Hepatocyte (in vitro differentiated cells): ENCODE data around the gene C1QTNF4.

ENCODE experiments used
- EZH2 ChIP-seq: fragments of 200-600 bp; sonication (generic); IDR thresholded peaks from 2 replicates; pipeline ENCODE4 v1.6.1; 2016; ENCODE audit warnings: antibody characterized with exemption, mild to moderate bottlenecking, borderline replicate concordance
- EZH2phosphoT487 ChIP-seq: fragments of 200-600 bp; sonication (generic); IDR thresholded peaks from one replicate; pipeline ENCODE4 v1.6.1; 2018; ENCODE audit warnings: antibody characterized with exemption, mild to moderate bottlenecking, low read depth, moderate library complexity; ENCODE audit not compliant: unreplicated experiment, severe bottlenecking
- TF ChIP-seq, protein P1 (sequence below): fragments of 200-600 bp; sonication (generic); IDR thresholded peaks from 2 replicates; pipeline ENCODE4 v1.5.1; 2016; ENCODE audit warnings: antibody characterized with exemption, mild to moderate bottlenecking; ENCODE audit not compliant: poor library complexity

DNA sequence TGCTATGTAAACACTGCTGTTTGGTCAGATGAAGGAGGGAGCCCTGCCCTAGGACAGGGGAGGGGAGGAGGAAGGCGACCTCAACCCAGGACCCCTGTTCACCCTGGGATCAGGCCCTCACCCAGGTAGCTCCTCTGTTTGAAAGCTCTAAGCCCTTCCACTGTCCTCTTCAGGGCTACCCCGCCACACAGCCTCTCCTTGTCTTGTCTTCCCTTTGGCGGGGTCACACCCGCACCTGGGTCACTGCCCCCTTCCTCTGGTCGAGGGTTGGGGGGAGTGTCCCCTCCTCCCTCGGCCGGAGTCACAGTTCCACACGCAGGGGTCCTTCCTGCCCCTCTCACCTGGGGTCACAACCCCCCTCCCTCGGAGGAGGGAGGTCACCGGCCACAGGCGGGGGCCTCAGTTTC is 29.3 kb downstream of the C1QTNF4 start:
- TF ChIP-seq, protein P1, sequence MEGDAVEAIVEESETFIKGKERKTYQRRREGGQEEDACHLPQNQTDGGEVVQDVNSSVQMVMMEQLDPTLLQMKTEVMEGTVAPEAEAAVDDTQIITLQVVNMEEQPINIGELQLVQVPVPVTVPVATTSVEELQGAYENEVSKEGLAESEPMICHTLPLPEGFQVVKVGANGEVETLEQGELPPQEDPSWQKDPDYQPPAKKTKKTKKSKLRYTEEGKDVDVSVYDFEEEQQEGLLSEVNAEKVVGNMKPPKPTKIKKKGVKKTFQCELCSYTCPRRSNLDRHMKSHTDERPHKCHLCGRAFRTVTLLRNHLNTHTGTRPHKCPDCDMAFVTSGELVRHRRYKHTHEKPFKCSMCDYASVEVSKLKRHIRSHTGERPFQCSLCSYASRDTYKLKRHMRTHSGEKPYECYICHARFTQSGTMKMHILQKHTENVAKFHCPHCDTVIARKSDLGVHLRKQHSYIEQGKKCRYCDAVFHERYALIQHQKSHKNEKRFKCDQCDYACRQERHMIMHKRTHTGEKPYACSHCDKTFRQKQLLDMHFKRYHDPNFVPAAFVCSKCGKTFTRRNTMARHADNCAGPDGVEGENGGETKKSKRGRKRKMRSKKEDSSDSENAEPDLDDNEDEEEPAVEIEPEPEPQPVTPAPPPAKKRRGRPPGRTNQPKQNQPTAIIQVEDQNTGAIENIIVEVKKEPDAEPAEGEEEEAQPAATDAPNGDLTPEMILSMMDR, result no peak
- TF ChIP-seq EZH2phosphoT487 (no peak), EZH2 (no peak)
